NCI-H524 treated with DMSO at 0.1 percent for 48 hours (cell line): ENCODE data around the gene KCP.

Experiments
- DNase-seq: peaks from one replicate; lab custom pipeline; 2025; lab: John Stamatoyannopoulos, UW

The KCP gene

GRCh38 chr7:128874140-128875031 lies 36.1 kb downstream of the KCP start:
- DNase-seq: no peak

GRCh38 chr7:128873234-128873633 lies 37.3 kb downstream of the KCP start:
- no peak for DNase-seq

- DNase-seq: no peak
Observed at GRCh38 chr7:128872394-128872824, 38.1 kb downstream of the KCP start.

GRCh38 chr7:128871050-128871449 lies 39.5 kb downstream of the KCP start:
- no peak for DNase-seq

- no peak for DNase-seq
Observed at GRCh38 chr7:128869944-128870285, 40.6 kb downstream of the KCP start.

GRCh38 chr7:128869138-128869943 lies 41.2 kb downstream of the KCP start:
- DNase-seq: no peak

GRCh38 chr7:128868624-128869137 lies 41.8 kb downstream of the KCP start:
- DNase-seq: no peak

- peak; percentile 75 for DNase-seq
Observed at GRCh38 chr7:128867842-128868623, 42.5 kb downstream of the KCP start.

GRCh38 chr7:128867241-128867640 lies 43.3 kb downstream of the KCP start:
- no peak for DNase-seq

- DNase-seq: no peak
Observed at GRCh38 chr7:128865996-128866877, 44.3 kb downstream of the KCP start.

- no peak for DNase-seq
Observed at GRCh38 chr7:128865303-128865702, 45.2 kb downstream of the KCP start.

GRCh38 chr7:128863433-128863989 lies 47.0 kb downstream of the KCP start:
- DNase-seq: peak; percentile 34

- peak; percentile 81 for DNase-seq
Observed at GRCh38 chr7:128862571-128863432, 47.7 kb downstream of the KCP start, which contains the start of gene ATP6V1F. Gene ATP6V1F (plus strand): TSS chr7:128862856. CDS start chr7:128862905, 49 bp downstream.

- no peak for DNase-seq
Observed at GRCh38 chr7:128861957-128862570, 48.4 kb downstream of the KCP start.

GRCh38 chr7:128860158-128861073 lies 50.1 kb downstream of the KCP start:
- no peak for DNase-seq

GRCh38 chr7:128859232-128860157 lies 51.0 kb downstream of the KCP start:
- no peak for DNase-seq
